GM12891 (cell line): ENCODE results near the gene TCHH.
"Not testable (repeated sequence)": the region's sequence is repeated elsewhere in the genome, so short reads cannot be mapped to it uniquely, and the experiment has no call there.

Experiments used
- DNase-seq: peaks from one replicate; pipeline ENCODE4 v3.0.0; 2011; ENCODE audit warnings: low spot score; ENCODE audit not compliant: insufficient read length
- FAIRE-seq: peaks from 2 replicates; lab custom pipeline; 2011; peaks lifted over from hg19 to GRCh38; lab: Jason Lieb, UNC
- PAX5 ChIP-seq: IDR thresholded peaks from 2 replicates; pipeline ENCODE4 v1.6.1; 2011; ENCODE audit warnings: low read length, moderate library complexity, mild to moderate bottlenecking; ENCODE audit not compliant: insufficient read depth, severe bottlenecking
- POLR2A ChIP-seq: IDR thresholded peaks from 2 replicates; pipeline ENCODE4 v1.6.1; 2011; ENCODE audit warnings: low read depth, low read length, control low read depth
- POLR2AphosphoS5 ChIP-seq: IDR thresholded peaks from 2 replicates; pipeline ENCODE4 v1.6.1; 2011; ENCODE audit warnings: low read depth, low read length, control low read depth
- POU2F2 ChIP-seq: IDR thresholded peaks from 2 replicates; pipeline ENCODE4 v1.6.1; 2011; ENCODE audit warnings: low read depth, mild to moderate bottlenecking, control low read depth, low read length, moderate library complexity
- SPI1 ChIP-seq: IDR thresholded peaks from 2 replicates; pipeline ENCODE4 v1.6.1; 2011; ENCODE audit warnings: low read depth, low read length, control low read depth
- TAF1 ChIP-seq: IDR thresholded peaks from 2 replicates; pipeline ENCODE4 v1.6.1; 2011; ENCODE audit warnings: low read depth, low read length, control low read depth

The TCHH gene

GRCh38 chr1:152148051-152148450, 32.8 kb upstream of the TCHH start:
- DNase-seq (no peak), FAIRE-seq (no peak)
- TF ChIP-seq TAF1 (no peak), SPI1 (no peak), POLR2AphosphoS5 (no peak), PAX5 (no peak)

- TF ChIP-seq POLR2A, result no peak
- no peak for FAIRE-seq
- no peak for DNase-seq
Observed at GRCh38 chr1:152145769-152146168, 30.5 kb upstream of the TCHH start.

DNA sequence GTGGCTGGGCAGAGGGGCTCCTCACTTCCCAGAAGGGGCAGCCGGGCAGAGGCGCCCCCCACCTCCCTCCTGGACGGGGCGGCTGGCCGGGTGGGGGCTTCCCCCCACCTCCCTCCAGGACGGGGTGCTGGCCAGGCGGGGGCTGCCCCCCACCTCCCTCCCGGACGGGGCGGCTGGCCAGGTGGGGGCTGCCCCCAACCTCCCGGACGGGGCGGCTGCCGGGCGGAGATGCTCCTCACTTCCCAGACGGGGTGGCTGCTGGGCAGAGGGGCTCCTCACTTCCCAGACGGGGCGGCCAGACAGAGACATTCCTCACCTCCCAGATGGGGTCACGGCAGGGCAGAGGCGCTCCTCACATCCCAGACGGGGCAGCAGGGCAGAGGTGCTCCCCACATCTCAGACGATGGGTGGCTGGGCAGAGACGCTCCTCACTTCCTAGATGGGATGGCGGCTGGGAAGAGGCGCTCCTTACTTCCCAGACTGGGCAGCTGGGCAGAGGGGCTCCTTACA, 29.5 kb upstream of the TCHH start:
- not testable (repeated sequence) for FAIRE-seq, DNase-seq

DNA sequence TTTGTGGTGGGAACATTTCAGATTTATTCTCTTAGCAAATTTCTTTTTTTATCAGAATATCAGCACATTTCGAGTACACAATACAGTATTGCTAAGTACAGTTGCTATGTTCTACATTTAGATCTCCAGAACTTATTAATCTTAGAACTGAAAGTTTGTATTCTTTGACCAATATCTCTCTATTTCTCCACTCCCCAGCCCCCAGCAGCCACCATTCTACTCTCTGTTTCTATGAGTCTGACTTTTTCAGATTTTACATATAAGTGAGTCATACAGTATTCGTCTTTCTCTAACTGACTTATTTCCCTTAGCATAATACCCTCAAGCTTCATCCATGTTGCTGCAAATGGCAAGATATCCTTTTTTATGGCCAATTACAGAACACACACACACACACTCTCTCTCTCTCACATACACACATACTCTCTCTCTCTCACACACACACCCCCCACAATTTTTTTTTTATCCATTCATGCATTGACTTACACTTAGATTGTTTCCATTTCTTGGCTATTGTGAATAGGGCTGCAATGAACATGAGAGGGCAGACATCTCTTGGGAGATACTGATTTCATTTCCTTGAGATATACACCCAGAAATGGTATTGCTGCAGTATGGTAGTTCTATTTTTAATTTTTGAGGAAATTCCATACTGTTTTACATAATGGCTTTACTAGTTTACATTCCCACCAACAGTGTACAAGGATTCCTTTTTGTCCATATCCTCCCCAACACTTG, 28.1 kb upstream of the TCHH start:
- DNase-seq, result no peak

DNA sequence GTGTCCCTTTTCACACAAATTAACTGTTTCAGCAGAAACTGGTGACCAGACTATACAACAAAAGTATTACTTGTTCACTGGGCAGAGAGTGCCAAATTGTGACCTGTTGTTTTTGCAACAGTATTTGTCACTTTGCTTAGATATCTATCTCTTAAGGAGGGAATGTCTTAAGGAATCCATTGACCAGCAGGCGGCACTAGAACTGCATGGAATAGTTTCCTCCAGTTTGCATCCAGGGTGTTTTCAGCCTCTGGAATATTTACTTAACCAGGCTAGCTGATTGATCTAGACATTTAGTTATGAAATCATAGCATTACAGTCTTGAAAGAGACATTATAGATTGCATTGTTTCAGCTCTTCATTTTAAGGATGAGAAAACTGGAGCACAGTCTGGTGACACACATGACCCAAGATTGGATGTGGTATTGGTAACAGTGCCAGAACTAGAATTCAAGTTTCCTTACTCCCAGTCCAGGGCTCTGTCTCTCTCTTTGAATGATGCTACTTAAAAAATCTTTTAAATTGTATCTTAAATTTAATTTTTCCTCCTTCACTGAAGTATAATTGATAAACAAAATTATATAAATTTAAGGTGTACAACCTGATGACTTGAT, 26.8 kb upstream of the TCHH start:
- DNase-seq (no peak), FAIRE-seq (no peak)
- TF ChIP-seq SPI1, result no peak
- no peak for TF ChIP-seq POLR2AphosphoS5
- TF ChIP-seq TAF1, result no peak
- TF ChIP-seq POLR2A, result no peak
- no peak for TF ChIP-seq PAX5
- no peak for TF ChIP-seq POU2F2

More for the DNA sequence above, 28.1 kb upstream of the TCHH start:
- TF ChIP-seq POLR2A (no peak), TAF1 (no peak), PAX5 (no peak), POU2F2 (no peak), SPI1 (no peak), POLR2AphosphoS5 (no peak)
- no peak for FAIRE-seq

DNA sequence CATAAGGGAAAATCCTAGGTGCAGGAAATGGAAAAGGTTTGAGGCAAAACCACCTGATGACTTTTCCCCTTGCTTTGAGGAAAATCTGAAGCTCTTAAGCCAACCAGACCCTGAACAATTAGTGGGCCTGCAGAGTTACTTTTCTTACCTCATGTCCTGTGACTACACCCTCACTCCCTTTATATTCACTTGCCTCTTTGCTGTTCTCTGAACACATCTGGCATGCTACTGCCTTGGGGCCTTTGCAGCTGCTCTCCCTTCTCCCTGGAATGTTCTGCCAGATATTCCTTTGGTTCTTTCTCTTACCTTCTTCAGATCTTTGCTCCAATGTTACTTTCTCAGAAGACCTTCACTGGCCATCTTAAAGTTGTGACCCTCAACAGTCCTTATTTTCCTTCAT, 22.0 kb upstream of the TCHH start:
- FAIRE-seq, result no peak
- no peak for DNase-seq
- TF ChIP-seq POLR2AphosphoS5 (no peak), POLR2A (no peak), PAX5 (no peak), SPI1 (no peak), POU2F2 (no peak), TAF1 (no peak)

DNA sequence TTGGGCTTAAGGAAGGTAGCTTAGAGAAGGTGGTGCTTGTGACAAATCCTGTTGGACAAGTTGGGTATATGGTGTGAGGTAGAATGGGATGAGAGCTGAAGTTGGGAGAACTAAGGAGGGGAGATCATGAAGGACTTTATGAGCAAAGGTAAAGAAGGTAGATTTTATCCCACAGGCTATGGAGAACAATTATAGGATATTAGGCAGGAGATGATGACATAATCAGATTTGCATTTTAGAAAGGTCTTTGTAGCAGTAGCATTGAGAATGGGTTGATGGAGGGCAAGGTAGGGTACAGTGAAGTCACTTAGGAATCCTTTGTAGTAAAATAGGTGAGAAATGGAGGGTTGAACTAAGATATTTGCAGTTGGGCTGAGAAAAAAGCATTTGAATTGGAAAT, 14.9 kb upstream of the TCHH start:
- TF ChIP-seq POLR2A (no peak), SPI1 (no peak), PAX5 (no peak), TAF1 (no peak), POLR2AphosphoS5 (no peak), POU2F2 (no peak)
- FAIRE-seq, result no peak
- DNase-seq, result no peak

- TF ChIP-seq PAX5, result no peak
- TF ChIP-seq SPI1, result no peak
- no peak for TF ChIP-seq TAF1
- TF ChIP-seq POLR2AphosphoS5, result no peak
- TF ChIP-seq POLR2A, result no peak
- no peak for TF ChIP-seq POU2F2
- DNase-seq, result no peak
- FAIRE-seq, result no peak
Observed at GRCh38 chr1:152127673-152128072, 12.4 kb upstream of the TCHH start.

DNA sequence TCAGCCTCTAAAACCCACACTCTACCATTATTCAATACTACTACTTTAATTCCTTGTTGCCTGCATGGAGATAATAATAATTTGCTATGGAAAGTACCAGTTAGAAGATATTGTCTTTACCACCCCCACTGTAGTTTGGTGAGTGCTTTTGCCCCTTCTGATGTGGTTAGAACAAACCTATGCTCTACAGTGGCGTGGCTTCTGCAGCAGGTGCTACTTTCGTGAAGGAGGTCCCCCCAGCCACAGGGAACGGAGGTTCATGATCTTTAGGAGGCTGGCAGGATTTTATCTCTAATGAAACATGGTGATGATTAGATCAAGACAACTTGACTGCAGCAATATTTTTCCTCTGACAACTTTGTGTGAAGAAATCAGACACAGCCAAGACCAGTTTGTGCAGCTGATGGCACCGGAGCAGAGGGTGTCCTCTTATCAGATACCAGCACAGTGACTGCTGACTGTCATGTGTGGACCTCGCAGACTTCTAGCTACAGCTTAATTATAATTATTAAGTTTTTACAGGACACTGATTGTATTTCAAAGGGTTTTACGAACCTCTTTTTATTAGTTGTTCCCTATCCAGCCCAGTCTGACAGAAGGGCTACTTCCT, 10.7 kb upstream of the TCHH start:
- DNase-seq, result no peak
- no peak for FAIRE-seq
- TF ChIP-seq PAX5 (no peak), POLR2AphosphoS5 (no peak), POU2F2 (no peak), SPI1 (no peak), TAF1 (no peak), POLR2A (no peak)

DNA sequence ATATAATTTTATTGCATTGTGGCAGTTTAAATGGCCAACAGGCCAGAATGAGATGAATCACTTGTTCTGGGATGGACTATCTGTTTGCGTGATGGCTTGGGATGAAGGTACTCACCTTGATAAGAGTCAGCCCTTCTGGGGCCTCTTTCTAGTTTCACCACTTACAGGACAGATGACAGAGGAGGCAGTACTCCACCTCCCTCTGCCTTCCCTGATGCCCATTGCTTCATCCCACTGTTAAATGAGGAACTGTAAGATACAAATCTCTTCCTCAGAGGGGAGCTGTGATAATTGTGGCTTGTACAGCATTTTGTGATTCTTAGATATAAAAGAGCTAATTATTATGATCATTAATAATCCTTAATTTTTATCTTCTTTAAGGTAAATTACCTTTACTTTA, 3.7 kb upstream of the TCHH start:
- TF ChIP-seq PAX5, result no peak
- no peak for TF ChIP-seq POLR2A
- TF ChIP-seq POU2F2, result no peak
- no peak for TF ChIP-seq POLR2AphosphoS5
- no peak for TF ChIP-seq SPI1
- no peak for TF ChIP-seq TAF1
- no peak for DNase-seq
- FAIRE-seq, result no peak
